H1 (cell line): Measurements from ENCODE around the gene SPIB. TPM values are rescaled to one million over a fixed set of nuclear protein-coding genes. Genes with fewer than 3 reads are reported as not detected.

Experiments used
- CHD7 ChIP-seq: fragments of 300-600 bp; sonication (generic); IDR thresholded peaks from 2 replicates; pipeline ENCODE4 v1.7.1; 2012; ENCODE audit warnings: low read length, moderate library complexity, mild to moderate bottlenecking, inconsistent platforms; ENCODE audit not compliant: insufficient replicate concordance
- HDAC2 ChIP-seq, 2 experiments: fragments of 300-600 bp in 1 of 2; sonication (generic) in 1 of 2; IDR thresholded peaks; 2 replicates each; pipeline ENCODE4 v1.6.1; 2011 to 2012; ENCODE audit warnings: low read depth in 2 of 2, low read length in 2 of 2, mild to moderate bottlenecking in 2 of 2, moderate library complexity in 2 of 2, borderline replicate concordance in 1 of 2, inconsistent platforms in 1 of 2
- polyA plus RNA-seq, 7 experiments: library from polyadenylated mRNA; depleted of rRNA in 3 of 7; stranded (reverse) in 5 of 7; unstranded in 2 of 7; fragments of >200 nt in 5 of 7; fragments of 200-250 nt in 2 of 7; gene quantifications; 1 replicate in 5 of 7; 2 replicates in 1 of 7; 4 replicates in 1 of 7; pipeline versions ENCODE4 v1.2.1 to v1.2.3, GENCODE V29; 2011 to 2013; ENCODE audit warnings: missing spikeins in 2 of 7, mixed read lengths in 2 of 7
- total RNA-seq: library from RNA; stranded (reverse); fragmentation: NEBNext Ultra II Directional; extraction: Animal tissue kit (Norgen Biotek cat#: 25700); gene quantifications from 2 replicates; pipeline ENCODE4 v1.2.1, GENCODE V29; 2021

Gene SPIB
- total and polyA plus RNA-seq, 2 of the 8 experiments (the other 6 are each of a cell fraction or from before 2014, with no cell fraction given) = 11.1 to 17.4 TPM

GRCh38 chr19:50393589-50393988 lies 25.1 kb upstream of the SPIB start (continued):
- TF ChIP-seq CHD7 = no peak
- no peak for TF ChIP-seq HDAC2 (IDR thresholded peaks at IDR 0.05; ENCODE audit: borderline replicate concordance in 1 of 2, low read depth in 2 of 2, low read length in 2 of 2)
